ENCODE measurements around the gene RASA1.

DNA sequence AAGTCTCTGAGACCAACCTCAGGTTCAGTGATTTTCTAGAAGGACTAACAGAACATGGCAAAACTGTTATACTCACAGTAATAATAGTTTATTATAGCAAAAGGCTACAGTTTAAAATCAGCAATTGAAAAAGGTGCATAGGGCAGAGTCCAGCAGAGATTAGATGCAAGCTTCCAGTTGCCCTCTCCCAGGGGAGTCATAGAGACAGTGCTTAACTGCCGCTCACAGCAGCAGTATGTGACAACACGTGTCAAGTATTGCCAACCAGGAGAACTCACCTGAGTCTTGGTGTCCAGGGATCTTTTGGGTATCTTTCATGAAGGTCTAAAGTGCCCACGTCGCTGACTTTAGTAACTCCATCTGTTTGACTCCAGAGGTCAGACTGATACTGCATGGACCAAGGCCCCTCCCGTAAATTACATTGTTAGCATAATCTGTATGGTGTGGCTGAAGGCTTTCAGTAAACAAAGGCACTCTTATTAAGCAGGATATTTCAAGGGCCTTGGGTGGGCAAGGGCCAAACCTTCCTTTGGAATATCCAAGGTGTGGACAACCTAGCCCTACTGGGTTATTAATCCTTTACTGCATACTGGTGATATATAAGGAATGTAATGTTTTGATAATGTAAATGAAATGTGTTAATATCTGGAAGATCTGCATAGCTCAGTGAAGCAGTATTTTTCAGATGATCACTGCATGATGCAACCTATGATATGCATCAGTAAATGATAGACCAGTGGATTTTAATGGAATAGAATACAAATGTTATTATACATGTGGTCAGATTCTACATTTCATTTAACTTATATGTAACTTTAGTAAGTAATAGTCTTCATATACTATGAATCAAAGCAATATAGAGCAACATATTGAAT, 44.0 kb downstream of the RASA1 start:
- TF ChIP-seq, protein P1, sequence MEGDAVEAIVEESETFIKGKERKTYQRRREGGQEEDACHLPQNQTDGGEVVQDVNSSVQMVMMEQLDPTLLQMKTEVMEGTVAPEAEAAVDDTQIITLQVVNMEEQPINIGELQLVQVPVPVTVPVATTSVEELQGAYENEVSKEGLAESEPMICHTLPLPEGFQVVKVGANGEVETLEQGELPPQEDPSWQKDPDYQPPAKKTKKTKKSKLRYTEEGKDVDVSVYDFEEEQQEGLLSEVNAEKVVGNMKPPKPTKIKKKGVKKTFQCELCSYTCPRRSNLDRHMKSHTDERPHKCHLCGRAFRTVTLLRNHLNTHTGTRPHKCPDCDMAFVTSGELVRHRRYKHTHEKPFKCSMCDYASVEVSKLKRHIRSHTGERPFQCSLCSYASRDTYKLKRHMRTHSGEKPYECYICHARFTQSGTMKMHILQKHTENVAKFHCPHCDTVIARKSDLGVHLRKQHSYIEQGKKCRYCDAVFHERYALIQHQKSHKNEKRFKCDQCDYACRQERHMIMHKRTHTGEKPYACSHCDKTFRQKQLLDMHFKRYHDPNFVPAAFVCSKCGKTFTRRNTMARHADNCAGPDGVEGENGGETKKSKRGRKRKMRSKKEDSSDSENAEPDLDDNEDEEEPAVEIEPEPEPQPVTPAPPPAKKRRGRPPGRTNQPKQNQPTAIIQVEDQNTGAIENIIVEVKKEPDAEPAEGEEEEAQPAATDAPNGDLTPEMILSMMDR (IDR thresholded peaks at IDR 0.05) = no peak
- no peak for TF ChIP-seq POLR2A (IDR thresholded peaks at IDR 0.05)
